ENCODE results near the gene C21orf58.

Gene C21orf58

DNA sequence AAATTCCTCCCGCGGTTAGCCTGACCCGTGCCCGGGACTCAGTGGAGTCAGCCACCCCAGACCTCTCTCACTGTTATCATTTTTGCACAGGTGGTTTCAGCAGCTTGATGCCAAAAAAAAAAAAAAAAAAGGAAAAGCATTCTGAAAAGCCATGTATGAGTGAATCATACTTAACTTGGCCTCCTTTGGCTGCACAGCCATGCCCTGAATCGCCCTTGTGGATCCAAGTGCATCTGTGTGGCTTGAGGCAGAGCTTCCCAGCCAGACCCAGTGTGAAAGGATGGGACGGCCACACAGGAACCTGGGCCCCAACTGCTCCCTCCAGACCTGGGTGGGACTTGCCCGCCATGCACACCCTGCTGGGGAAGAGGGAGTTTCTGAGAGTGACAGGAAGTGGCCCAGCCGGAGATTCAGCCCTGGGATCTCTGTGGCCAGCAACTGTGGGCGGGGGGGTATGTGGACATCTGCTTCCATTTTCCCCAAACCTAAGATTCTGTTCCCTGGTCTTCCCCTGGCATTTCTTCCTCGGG lies 29.0 kb downstream of the C21orf58 start:
- peak; percentile 51 to 83 (median 74) for DNase-seq

DNA sequence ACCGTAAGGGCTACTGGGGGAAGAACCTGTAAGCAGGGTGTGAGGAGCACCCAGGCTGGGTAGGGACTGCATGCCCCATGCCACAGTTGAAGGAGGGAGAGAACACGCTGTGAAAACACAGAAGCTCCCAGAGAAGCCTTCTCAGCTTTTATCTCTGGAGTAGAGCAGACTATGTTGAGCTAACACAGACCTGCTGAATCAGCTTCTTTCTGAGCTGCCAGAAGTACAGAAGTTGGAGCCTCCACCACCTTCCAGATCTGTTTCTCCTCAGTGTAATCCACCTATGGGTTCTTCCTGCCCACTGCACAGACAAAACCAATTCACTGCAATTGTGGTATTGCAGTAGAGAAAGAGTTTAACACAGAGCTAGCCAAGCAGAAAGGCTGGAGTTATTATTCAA lies 32.1 kb downstream of the C21orf58 start:
- no peak for DNase-seq

DNA sequence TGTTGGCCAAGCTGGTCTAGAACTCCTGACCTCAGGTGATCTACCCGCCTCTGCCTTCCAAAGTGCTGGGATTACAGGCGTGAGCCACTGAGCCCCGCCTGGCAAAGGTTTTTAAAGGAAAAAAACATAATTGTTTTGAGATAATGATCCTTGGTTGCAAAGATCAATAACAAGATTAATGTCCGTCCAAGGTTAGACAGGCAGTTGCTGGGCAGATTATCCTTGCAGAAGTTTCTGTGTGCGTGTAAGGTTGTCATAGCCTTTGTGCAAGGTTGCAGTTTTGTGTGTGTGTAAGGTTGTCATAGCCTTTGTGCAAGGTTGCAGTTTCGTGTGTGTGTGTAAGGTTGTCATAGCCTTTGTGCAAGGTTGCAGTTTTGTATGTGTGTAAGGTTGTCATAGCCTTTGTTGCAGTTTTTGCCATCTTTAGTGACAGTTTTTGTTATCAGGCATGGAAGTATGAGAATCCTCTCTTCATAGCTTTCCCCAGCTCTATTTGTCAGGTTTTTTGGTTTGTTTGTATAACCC lies 34.0 kb downstream of the C21orf58 start:
- DNase-seq, result no peak

DNA sequence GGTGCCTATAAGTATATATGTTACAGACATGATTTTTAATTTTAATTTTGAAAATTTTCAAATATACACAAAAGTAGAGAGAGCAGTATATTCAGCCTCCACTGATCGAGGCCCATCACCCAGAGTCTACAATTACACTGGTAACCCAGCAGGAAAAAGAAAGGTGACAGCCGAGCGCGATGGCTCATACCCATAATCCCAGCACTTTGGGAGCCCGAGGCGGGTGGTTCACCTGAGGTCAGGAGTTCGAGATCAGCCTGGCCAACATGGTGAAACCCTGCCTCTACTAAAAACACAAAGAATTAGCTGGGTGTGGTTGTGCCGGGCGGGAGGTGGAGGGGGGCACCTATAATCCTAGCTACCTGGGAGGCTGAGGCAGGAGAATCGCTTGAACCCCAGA lies 36.1 kb downstream of the C21orf58 start:
- no peak for DNase-seq

DNA sequence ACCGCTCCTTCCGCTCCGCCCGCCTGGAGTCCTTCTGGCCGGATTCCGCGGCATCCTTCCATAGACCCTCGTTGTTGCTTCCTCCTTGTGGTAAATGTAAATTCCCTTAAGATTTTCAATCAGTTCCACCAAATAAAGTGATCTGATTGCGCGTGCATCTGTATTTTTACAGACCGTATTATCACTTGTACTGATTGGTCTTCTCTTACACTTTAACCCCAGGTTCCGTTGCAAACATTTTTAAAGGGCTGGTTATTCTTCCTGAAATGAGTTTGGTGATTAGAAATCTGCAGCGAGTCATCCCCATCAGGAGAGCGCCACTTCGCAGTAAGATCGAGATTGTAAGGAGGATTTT lies 37.0 kb downstream of the C21orf58 start:
- peak in 3 of 4 experiments; percentile 75 to 91 (median 83) for DNase-seq

DNA sequence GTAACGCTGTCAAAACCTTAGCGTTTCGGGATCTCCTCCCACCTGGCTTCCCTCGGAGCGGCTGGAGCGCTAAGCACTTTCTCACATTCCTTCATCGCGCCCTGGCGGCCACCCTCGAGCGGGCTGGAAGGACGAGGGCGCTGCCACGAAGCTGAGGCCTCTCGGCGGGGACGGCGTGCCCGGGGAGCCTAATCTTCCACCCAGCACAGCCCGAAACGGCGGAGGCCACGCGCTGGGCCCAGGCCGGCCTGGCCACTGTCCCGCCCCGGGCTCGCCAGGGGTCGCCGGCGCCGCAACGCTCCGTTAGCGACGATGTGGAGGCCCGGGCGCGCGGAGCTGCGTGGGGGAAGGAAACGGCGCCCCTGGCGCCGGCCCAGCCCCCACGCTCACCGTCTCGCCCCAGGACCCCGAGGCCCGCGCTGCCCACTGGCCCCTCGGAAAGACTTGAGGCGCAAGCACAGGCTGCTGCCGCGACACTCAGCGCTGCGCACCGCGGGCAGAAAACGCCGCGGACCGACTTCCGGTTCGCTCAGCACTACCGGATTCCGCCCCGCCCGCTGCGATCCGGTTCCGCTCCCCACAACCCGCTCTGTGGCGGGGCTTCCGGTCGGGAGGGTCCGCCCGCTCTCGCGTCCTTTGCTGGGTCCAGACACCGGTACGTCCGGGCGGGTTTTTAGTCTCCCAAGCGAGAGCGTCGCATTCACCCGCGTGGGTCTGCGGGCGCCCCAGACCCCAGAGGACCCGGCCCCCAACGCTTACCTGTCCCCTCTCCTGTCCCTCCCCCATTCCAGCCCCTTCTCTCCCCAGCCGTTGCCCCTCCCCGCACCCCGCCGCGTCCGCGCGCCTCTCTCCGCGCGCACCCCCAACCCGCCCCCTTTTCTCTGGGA lies 37.7 kb downstream of the C21orf58 start, which contains the start of gene YBEY:
TSS of gene YBEY (plus strand) at position 582 of the 887 bp plus-strand sequence. CDS start 572 bp downstream, outside the sequence.
- peak; percentile 93 to 97 (median 95) for DNase-seq

DNA sequence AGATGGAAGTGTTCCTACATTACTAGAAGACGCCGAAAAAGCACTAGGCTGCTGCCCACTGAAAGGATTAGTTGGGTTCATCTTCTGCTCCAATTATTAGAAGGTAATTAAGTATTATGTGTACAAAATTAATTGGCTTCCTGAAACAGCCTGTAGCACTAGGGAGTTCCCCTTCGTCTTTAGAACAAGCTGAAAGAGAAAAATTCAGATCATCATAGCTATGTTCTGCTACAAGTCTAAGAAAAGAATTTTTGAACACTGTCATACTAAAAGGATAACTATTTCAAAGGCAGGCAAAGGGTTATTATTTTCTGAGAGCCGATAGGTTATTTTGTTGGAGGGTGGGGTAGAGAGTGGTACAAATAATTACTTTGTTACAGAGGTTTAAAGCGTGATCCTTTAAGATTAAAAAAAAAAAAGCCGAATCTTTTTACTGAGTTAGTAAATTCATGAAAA lies 38.4 kb downstream of the C21orf58 start, which contains the start of gene MCM3AP:
TSS of gene MCM3AP (minus strand) at position 406 of the 456 bp plus-strand sequence. CDS start at position 81, 325 bp downstream.
- no peak for DNase-seq

DNA sequence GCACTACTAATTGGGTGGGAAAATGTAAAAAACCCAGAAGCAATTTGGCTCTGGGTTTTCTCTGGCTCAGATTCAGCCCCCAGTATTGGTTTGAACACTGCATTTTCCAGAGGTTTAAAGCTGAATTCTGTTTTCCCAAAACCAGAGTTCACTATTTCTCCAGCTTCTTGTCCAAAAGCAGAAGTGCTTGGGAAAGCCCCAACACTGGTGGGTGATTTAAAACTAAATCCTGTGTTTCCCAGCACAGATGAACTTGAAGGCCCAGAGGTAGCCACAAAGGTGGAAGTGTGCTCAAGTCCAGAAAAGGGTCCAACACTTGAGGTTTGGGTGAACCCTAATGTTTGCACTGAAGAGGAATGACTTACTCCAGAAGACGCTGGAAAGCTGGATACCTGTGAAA lies 38.9 kb downstream of the C21orf58 start:
- DNase-seq, result peak; percentile 27 to 61 (median 59)

DNA sequence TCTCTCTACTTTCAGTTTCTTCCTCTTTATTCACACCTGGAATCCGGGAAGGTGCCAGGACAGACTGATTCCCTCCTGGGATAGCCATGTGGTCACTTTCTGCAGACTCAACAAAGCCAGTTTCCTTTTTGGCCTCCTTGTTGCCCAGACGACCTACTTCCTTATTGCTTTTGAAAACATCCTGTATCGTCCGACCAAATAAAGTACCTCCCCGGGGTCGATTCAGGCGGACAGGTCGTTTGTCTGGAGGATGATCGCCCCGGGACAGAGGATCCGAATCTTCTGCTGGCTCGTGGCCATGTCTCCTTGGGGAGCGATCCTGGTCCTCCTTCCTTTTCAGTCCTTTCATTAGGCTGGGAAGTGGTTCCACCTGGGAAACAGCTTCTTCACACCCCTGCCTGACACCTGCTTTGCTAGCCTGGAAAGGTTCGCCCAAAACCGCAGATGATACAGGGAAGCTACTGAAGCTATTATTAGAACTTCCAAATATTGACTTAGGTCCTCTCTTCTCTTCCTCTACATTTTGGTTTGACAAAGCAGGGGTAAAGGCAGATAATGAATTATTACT lies 39.5 kb downstream of the C21orf58 start:
- DNase-seq, result peak; percentile 24 to 51 (median 39)

DNA sequence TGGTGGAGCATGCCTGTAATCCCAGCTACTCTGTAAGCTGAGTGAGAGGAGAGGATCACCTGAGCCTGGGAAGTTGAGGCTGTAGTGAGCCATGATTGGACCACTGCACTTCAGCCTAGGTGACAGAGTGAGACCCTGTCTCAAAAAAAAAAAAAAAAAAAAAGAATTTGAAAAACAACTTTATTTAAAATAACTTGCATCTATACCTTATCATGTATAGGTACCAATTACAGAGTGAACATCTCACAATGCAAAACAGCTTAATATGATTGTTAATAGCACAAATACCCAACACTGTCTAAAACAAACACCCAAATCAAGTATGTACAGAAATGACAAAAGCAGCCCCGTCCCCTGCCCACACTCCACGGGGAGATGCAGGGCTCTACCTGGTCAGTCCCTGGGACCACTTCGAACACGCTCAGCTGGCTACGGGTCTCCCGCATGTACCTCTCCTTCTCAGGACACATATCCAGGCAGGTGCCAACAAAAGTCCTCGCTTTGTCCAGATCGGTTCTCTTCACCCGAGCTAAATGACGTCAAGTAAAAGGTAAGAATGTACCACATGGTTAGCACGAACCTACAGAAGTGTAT lies 48.8 kb downstream of the C21orf58 start:
- DNase-seq, result no peak

DNA sequence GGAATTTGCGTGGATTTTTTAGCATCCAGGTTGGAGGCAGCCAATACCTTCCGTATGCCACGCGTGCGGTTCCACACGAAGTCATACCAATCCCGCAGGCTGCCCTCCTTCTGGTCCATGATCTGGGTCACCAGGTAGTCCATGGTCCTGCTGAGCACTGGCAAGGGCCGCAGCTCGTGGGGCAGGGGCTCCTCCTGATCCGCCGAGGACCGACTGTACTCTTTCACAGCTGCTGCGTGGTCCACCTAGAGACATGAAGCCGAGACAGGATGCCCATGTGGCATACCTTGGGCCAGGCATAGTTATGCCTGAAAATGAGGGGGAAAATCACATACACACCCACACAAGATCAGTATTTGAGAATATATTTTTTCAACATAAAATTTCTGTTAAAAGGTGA lies 50.3 kb downstream of the C21orf58 start:
- DNase-seq, result no peak

DNA sequence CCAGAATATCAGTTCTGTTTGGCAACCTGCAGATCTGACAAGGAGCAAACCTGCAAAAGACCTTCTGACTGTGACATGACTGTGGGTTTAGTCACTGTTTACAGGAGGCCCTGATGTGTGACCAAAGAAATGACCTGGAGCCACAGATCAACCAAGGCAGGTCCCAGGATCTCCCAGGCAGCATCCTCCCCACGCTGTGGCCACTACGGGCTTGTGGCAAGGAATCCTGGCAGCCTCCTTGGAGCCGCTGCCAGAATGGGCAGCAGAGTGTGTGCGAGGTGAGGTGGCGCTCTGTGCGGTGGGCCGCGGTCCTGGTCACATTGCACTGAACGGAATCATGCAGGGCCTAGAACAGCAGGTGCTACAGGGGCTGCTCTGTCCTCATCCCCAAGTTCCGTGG lies 54.2 kb downstream of the C21orf58 start:
- DNase-seq, result no peak

DNA sequence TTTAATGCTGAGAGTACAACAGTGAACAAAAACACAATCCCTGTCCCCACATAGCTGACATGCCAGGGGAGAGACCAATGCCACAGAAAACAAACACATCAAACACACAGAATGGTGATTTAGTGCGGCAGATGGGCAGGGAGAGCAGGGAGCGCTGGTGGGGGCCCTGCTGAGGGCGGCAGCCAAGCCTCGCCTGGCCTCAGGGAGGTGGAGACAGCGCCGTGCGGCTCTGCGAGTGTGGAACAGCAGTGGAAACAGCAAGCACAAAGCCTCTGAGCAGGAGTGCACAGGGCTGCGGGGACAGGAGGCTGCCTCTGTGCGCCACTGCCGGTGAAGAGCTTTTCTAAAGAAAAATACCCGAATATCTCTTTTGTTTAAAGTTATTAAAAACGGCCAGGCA lies 55.3 kb downstream of the C21orf58 start:
- no peak for DNase-seq

DNA sequence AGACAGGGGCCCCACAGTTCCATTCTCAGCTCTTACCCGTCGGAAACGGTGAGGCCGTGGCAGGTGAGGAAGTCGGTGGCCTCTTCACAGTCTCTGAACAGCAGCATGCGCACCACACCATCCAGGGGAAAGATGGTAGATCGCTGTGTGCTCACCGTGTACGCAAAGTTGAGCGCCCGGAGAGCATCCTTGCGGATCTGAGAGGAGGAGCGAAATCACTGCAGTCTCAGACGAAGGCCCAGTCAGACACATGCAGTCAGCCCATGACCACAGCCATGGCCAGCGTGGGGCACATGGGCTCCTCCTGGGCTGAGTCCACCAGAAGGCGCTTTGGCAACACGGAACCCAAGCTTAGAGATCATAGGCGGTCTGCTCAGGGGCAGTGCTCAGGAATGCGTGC lies 56.7 kb downstream of the C21orf58 start:
- no peak for DNase-seq

DNA sequence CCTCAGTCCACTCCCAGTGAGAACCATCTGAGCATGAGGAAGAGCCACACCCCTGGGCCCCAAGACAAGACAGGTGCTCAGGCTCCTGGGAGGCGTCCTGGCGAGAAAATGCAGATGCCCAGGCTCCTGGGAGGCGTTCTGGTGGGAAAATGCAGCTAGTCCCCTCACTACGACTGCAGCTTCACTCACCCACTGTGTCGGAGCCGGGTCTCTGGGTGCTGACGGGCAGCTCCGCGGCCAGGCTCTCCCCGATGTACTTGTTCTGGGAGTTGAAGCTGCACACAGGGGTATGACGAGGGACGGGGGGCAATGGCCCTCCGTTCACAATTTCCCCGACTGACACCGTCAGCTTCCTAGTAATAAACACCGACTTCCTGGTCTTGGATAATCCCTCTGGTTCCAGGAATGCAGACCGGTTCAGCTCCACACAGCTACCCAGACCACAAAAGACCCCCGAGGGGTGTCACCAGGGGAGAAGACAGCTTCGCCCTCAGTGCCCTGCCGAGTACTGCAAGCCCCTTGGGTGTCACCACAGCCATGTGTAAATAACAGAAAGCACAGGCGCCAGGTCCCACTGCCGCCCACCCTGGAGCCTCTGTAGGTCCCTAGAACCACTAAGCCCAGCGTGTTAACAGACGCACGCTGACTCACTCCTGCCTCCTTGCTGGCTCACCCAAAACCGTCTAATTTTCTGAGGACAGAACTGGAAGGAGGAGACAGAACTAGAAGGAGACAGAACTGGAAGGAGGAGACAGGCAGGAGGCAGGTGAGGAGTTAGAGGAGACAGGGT lies 57.7 kb downstream of the C21orf58 start:
- DNase-seq, result no peak

DNA sequence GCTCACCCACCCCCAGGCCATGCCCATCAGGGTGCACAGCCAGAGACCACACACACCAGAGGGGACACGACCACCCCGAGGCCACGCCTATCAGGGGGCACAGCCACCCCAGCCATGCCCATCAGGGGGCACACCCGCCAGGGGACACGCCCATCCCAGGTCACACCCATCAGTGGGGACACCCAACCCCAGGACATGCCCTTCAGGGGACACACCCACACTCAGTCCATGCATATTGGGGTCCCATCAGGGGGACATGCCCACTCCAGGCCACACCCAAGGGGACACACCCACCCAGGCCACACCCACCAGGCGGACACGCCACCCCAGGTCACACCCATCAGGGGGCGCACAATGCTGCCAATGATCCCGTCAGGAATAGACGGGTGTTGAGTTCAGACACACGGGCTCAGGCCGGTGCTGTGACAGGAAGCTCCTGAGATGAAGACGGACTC lies 59.0 kb downstream of the C21orf58 start:
- no peak for DNase-seq

DNA sequence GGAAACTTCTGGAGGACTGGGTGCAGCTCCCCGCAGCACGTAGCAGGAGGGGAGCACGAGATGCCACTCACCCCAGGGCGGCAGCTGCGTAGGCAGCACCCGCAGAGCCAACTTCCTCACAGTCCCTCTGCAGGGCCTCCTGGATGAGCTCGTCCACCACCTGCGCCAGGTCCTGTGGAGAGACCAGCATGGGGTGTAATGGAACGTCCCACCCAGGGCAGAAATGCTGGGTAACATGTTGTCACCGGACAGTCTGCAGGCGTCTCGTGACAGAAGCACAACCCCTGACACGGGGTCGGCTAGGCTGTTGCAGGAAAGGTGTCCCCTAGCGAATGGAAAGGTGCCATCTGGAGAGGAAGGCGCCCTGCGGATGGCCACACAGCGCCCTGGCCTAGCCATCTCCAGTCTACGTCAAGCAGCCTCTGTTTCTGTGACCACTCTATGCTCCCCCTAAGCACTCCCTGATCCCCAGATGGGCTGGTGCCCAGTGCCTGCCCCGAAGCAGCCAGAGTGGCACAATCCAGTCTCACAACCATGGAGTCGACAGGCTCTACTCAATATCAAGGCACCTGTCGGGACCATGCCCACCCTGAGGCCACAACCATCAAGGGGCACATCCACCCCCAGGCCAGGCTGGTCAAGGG lies 59.5 kb downstream of the C21orf58 start:
- DNase-seq, result no peak

DNA sequence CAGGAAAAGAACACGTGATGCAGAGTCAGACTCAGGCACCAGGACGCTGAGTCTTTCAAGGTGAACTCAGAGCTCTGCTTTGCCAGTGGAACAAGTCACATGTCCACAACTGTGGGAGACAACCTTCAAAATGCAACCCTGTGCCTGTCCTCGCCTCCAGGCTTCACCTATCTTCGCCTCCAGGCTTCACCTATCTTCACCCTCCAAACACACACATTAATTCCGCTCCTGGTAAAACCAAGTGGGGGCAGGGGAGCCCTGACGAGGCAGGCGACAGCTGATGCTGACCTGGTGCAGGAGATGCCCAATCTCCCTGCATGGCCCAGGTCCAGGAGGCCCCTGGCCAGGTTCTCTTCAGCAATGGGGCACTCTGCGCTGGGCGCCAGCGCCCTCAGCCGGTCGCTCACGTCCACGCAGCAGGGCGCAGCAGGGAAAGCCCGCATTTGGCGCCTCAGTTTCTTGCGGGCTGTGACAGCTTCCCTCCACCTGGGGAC lies 67.1 kb downstream of the C21orf58 start:
- DNase-seq, result no peak

DNA sequence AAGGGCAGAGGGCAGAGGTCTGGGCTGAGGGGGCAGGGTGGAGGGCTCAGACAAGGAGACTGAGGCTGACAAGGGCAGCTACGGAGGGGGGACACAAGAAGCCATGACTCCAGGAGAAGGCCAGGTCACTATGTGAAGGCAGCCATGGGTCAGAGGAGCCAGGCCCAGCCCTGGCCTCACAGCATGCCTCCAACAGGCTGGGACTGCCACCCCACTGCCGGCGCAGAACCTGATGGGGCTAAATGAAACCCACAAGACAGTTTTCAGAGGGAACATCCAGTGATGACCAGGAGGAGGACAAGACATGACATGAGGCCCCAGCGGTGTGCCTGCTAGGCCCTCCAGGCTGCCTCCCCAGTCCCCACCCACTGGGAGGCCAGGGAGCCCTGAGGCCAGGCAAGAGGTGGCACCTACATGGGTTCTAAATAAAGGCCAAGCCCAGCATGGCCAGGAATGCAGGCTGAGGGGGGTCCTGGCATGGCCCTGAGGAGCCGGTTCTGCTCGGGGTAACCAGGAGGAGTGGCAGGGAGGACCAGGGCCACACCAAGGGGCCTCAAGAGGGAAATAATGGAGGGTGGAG lies 67.8 kb downstream of the C21orf58 start:
- DNase-seq, result no peak

DNA sequence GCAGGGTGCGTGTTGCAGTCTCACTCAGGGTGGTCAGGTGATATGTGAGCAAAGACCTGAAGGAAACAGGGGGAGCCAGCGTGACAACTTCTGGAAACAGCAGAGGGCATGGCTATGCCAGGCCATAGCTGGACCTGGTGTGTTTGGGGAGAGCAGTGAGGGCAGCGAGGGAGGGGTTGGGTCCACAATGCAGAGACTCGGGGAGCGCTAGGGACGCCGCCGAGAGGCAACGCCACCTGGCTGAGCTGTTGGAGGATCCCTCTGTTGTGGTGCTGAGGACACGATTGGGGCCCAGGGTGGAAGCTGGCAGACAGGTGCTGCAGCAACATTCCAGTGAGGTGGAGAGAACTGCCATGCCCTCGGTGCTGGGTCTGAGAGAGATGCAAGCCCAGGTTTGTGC lies 68.5 kb downstream of the C21orf58 start:
- DNase-seq, result no peak
